HEK293T (cell line): ENCODE results near the gene FKBP8.
"Not testable (repeated sequence)": the region's sequence is repeated elsewhere in the genome, so short reads cannot be mapped to it uniquely, and the experiment has no call there.

Source experiments
- CTCF ChIA-PET: fragments of 350-600 bp; formaldehyde crosslinking; extraction: SDS; loops from one replicate; lab custom pipeline; 2021; ENCODE audit warnings: antibody characterized with exemption, inconsistent platforms; lab: Yijun Ruan, JAX
- POLR2A ChIA-PET: fragments of 350-600 bp; formaldehyde crosslinking; extraction: SDS; loops from one replicate; lab custom pipeline; 2020; ENCODE audit warnings: antibody characterized with exemption, inconsistent platforms; lab: Yijun Ruan, JAX
- DNase-seq: peaks from one replicate; pipeline ENCODE4 v3.0.0; 2012; ENCODE audit warnings: mixed read lengths; ENCODE audit errors: extremely low spot score
- ARNT ChIP-seq: fragments of 450-650 bp; IDR thresholded peaks from 2 replicates; pipeline ENCODE4 v1.6.1; 2017; ENCODE audit warnings: mild to moderate bottlenecking
- BHLHE40 ChIP-seq: fragments of 450-650 bp; IDR thresholded peaks from 2 replicates; pipeline ENCODE4 v1.6.1; 2016; ENCODE audit warnings: mild to moderate bottlenecking, moderate library complexity, borderline replicate concordance
- CTBP1 ChIP-seq: fragments of 450-650 bp; IDR thresholded peaks from 2 replicates; pipeline ENCODE4 v1.6.1; 2016; ENCODE audit warnings: borderline replicate concordance
- ELF4 ChIP-seq: fragments of 450-650 bp; IDR thresholded peaks from 2 replicates; pipeline ENCODE4 v1.6.1; 2017; ENCODE audit warnings: antibody characterized with exemption
- FOXA1 ChIP-seq: fragments of 450-650 bp; IDR thresholded peaks from 2 replicates; pipeline ENCODE4 v1.6.1; 2016; ENCODE audit warnings: mild to moderate bottlenecking
- FOXK2 ChIP-seq: fragments of 450-650 bp; IDR thresholded peaks from 2 replicates; pipeline ENCODE4 v1.6.1; 2016; ENCODE audit warnings: mild to moderate bottlenecking
- FOXM1 ChIP-seq: fragments of 450-650 bp; IDR thresholded peaks from 2 replicates; pipeline ENCODE4 v1.6.1; 2017; ENCODE audit warnings: mild to moderate bottlenecking, borderline replicate concordance
- HDGF ChIP-seq: fragments of 450-650 bp; IDR thresholded peaks from 2 replicates; pipeline ENCODE4 v1.6.1; 2017; ENCODE audit warnings: antibody characterized with exemption, borderline replicate concordance
- L3MBTL2 ChIP-seq: fragments of 450-650 bp; conservative IDR thresholded peaks from 2 replicates; pipeline ENCODE4 v1.6.1; 2016; ENCODE audit warnings: mild to moderate bottlenecking
- LEF1 ChIP-seq: fragments of 450-650 bp; IDR thresholded peaks from 2 replicates; pipeline ENCODE4 v1.6.1; 2017; ENCODE audit warnings: mild to moderate bottlenecking, borderline replicate concordance
- NFRKB ChIP-seq: fragments of 450-650 bp; IDR thresholded peaks from 2 replicates; pipeline ENCODE4 v1.6.1; 2016; ENCODE audit warnings: mild to moderate bottlenecking, moderate library complexity
- PKNOX1 ChIP-seq: fragments of 450-650 bp; IDR thresholded peaks from 2 replicates; pipeline ENCODE4 v1.6.1; 2016
- SP1 ChIP-seq: fragments of 450-650 bp; IDR thresholded peaks from 2 replicates; pipeline ENCODE4 v1.6.1; 2017
- SUZ12 ChIP-seq: fragments of 450-650 bp; IDR thresholded peaks from 2 replicates; pipeline ENCODE4 v1.6.1; 2016; ENCODE audit warnings: mild to moderate bottlenecking
- TARDBP ChIP-seq: fragments of 450-650 bp; IDR thresholded peaks from 2 replicates; pipeline ENCODE4 v1.6.1; 2016
- ZNF384 ChIP-seq: fragments of 450-650 bp; IDR thresholded peaks from 2 replicates; pipeline ENCODE4 v1.6.1; 2016

Gene FKBP8

GRCh38 chr19:18542941-18543813 is at the start of gene FKBP8:
TSS of gene FKBP8 (minus strand) at chr19:18543573. CDS start at chr19:18541970, 1,603 bp downstream.
- CTCF ChIA-PET = interaction anchor here (1.1 kb wide), 1 partner anchor 12 kb away, joined by 3 read pairs; no protein-coding TSS in a partner anchor
- POLR2A ChIA-PET = interaction anchor here (1.0 to 1.8 kb wide), 6 partner anchors 14 to 46 kb away, joined by 3 to 18 read pairs (median 4); partner anchors contain the start of genes ELL and KXD1
- peak; percentile 98 for TF ChIP-seq PKNOX1
- TF ChIP-seq FOXK2 = no peak
- no peak for TF ChIP-seq ZNF384
- TF ChIP-seq NFRKB = no peak
- DNase-seq = peak; percentile 96

- CTCF ChIA-PET = interaction anchor here (0.5 to 1.2 kb wide), 3 partner anchors 69 to 575 kb away, joined by 3 read pairs; no protein-coding TSS in a partner anchor
- POLR2A ChIA-PET = interaction anchor here (1.1 to 1.2 kb wide), 2 partner anchors 14 to 22 kb away, joined by 3 read pairs; partner anchors contain the start of genes CRLF1 and UBA52
- DNase-seq = not testable (repeated sequence)
These were observed 49.4 kb upstream of the FKBP8 start for GRCh38 chr19:18592732-18593131.

GRCh38 chr19:18591735-18592385 is 48.5 kb upstream of the FKBP8 start:
- TF ChIP-seq FOXM1 (no peak), SP1 (no peak), ARNT (no peak), PKNOX1 (no peak), FOXK2 (no peak), NFRKB (no peak), FOXA1 (no peak), L3MBTL2 (no peak), ZNF384 (no peak), BHLHE40 (no peak), CTBP1 (no peak), TARDBP (no peak), SUZ12 (no peak), LEF1 (no peak), ELF4 (no peak), HDGF (no peak)
- CTCF ChIA-PET = no interaction called here
- POLR2A ChIA-PET = interaction anchor here (5.0 kb wide), 1 partner anchor 20 kb away, joined by 43 read pairs; the partner anchor contains the start of gene UBA52
- DNase-seq = no peak

GRCh38 chr19:18590273-18591272 is 47.2 kb upstream of the FKBP8 start:
- peak; percentile 82 for DNase-seq
- TF ChIP-seq BHLHE40 (no peak), L3MBTL2 (peak; percentile 36; the same call in 1 of the 2 replicates)
- ChIA-PET CTCF (interaction anchor here (0.6 to 3.6 kb wide), 4 partner anchors 18 to 198 kb away, joined by 3 to 16 read pairs (median 4); partner anchors contain the start of gene UBA52), POLR2A (interaction anchor here (3.2 to 5.0 kb wide), 2 partner anchors 18 to 33 kb away, joined by 26 to 43 read pairs; partner anchors contain the start of genes KXD1 and UBA52)

GRCh38 chr19:18589380-18590272 is 46.3 kb upstream of the FKBP8 start:
- TF ChIP-seq PKNOX1 (no peak), ZNF384 (peak; percentile 93), L3MBTL2 (peak; percentile 94)
- peak; percentile 68 for DNase-seq
- CTCF ChIA-PET = interaction anchor here (0.6 to 3.6 kb wide), 10 partner anchors 9 to 255 kb away, joined by 3 to 16 read pairs (median 5); partner anchors contain the start of gene UBA52
- POLR2A ChIA-PET = interaction anchor here (0.7 to 5.0 kb wide), 17 partner anchors 9 to 329 kb away, joined by 3 to 43 read pairs (median 4); partner anchors contain the start of genes COPE, DDX49, ELL and KXD1
